Measurements from ENCODE around the gene OR13J1.

OR13J1 gene

GRCh38 chr9:35856206-35856605, 14.0 kb downstream of the OR13J1 start:
- no peak for DNase-seq

DNA sequence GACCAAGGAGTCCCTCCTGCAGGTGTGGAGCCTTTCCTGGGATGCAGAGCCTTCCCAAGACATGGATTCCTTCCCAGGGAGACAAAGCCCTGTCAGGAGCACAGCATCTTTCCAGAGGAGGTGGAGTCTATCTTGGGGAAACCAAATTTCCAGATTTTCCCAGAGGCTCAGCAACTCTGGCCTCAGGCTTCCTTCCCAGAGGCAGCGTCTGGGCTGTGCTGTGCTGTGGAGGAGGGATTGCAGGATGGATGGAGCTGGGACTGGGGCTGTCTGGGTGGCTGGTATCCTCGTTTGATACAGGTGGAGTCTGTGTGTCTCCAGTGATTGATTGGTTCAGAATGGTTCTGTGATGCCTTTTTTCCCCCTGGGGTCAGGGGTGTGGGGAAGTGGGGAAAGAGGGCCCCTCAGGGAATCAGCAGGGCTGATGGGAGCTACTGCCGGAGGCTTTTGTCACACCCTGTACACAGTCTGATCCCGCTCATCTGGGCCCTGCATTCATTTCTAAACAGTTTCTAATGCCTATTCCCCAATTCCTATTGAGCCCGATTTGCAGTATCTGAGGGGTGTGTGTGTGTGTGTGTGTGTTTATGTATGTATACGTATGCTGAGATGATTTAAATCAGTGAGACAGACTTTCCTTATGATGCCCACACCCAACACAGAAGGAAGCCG, 16.0 kb downstream of the OR13J1 start:
- DNase-seq = no peak

- no peak for DNase-seq
These were observed 17.0 kb downstream of the OR13J1 start for GRCh38 chr9:35852876-35853865.

GRCh38 chr9:35852267-35852815, 17.9 kb downstream of the OR13J1 start:
- DNase-seq = no peak

GRCh38 chr9:35847792-35848572, 22.2 kb downstream of the OR13J1 start:
- DNase-seq = no peak

DNA sequence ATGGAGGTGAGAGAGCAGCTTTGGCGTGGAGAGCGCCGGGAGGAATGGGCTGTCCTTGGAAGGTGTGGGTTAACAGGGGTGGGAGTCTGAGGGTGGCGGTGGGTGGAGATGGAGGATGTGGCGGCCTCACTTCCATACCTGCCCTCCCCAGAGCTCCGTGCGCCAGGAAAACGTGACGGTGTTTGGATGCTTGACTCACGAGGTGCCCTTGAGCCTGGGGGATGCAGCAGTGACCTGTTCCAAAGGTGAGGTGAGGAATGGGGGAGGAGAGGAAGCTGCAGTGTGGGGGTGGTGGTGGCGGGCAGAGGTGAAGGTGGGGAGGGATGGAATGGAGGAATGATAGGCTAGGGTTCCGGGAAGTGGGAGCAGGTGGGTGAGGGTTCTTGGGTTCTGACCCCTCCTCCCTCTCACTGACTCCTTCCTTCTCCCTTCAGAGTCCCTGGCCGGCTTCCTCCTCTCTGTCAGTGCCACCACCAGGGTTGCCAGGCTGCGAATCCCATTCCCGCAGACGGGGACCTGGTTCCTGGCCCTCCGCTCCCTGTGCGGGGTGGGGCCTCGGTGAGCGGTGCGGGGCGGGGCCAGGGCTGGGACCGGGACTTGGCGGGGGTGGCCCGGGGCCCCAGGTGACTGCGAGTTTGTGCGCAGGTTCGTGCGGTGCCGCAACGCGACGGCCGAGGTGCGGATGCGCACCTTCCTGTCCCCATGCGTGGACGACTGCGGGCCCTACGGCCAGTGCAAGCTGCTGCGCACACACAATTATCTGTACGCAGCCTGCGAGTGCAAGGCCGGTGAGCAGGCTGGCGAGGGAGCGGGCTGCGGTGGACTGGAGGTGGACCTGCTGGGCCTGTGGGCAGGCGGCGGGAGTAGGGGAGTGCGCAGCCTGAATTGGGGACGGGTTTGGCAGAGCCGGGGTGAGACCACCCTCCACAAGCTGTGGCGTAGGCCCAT, 24.1 kb downstream of the OR13J1 start:
- no peak for DNase-seq

DNA sequence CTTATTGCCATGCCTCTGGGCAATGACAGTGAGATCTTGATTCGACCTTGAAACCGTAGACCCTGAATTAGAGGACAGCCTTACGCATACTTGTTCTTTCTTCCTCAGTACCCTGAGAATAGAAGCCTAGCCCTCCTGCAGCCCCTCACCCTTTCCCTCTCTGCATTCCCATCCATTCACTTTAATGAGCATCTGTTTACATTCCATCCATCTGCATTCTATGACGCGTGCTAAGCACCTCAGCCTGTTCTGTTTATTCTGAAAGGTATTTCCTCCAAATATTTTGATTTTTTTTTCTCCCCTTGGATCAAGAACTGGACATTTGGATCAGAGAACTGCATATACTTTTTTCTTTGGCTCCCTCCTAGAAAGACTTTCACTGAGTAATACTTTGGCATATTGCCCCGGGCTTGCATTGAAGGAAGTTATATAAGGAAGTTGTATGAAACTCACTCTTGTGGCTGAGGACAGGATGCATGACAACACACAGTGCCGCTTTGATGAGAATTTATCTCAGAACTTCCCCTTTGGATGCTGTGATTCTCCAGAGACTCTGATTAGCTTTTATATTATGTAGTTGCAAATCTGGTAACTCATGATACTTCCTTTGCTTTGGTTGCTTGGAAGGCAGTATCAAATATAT, 25.5 kb downstream of the OR13J1 start:
- no peak for DNase-seq

DNA sequence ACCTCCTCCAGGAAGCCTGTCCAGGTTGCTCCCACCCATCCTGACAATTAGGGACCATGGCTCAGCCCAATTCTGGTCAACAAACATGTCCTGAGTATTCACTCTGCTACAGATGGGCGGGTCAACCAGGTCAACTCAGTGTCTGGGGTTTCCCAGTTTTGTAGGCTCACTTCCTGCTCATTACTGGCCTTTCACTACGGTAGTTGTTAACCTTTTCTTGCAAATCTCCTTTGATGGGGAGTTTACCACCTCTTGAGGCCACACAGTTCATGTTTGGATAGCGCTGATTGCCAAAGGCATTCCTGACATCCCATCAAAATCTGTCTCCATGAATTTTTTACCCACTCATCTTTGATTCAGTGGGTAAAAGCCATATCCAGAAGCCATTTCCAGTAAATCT, 27.4 kb downstream of the OR13J1 start:
- no peak for DNase-seq

- no peak for DNase-seq
These were observed 28.0 kb downstream of the OR13J1 start for GRCh38 chr9:35842020-35842745.

DNA sequence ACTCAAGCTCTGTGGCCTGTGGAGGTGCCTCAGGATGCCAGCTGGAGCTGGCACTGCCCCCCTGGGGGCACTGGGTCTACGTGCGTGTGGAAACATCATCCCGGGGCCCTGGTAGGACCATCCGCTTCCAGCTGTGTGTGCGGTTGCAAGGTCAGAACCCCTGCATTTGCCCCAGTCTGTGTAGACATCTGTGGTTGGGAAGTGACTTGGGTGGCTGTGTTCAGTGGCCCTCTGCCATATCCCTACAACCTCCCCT, 28.6 kb downstream of the OR13J1 start:
- DNase-seq = no peak

- no peak for DNase-seq
These were observed 29.1 kb downstream of the OR13J1 start for GRCh38 chr9:35840881-35841644.

- DNase-seq = no peak
These were observed 30.3 kb downstream of the OR13J1 start for GRCh38 chr9:35839926-35840325.

DNA sequence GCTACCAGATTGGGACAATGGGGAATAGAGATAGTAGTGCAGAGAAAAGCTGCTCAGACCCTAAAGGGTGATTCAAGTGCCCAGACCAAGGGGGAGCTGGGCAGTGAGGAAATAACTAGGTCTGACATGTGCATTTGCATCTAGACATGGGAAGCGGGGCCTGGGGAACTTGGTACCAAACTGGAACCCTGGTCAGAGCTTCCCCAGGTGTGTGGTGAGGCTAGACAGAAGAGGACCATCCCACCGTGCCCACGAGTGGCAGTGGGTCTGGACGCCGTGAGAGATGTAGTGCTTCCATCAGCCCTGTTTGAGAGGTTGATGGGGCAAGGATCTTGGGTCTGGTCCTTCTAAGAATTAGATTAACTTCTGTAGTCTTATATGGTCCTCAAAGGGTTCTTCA, 33.6 kb downstream of the OR13J1 start:
- DNase-seq = no peak

DNA sequence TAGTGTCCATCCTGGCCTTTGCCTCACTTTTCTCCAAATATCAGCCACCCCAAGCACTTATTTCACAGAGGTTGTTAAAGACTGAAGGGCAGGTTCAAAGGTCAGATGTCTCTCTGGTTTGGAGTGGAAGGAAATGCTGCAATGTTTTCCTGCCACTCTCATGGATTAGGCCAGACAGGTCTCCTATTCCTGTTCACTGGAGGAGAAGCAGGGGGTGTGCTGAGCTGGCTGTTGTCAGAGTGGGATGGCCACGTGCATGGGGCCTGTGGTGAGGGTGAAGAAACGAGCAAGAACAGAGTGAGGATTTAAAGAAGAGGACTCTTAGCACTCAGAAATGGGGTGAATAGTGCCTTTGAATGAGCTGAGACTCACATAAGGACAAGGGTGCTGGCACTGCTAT, 34.4 kb downstream of the OR13J1 start:
- DNase-seq = no peak

DNA sequence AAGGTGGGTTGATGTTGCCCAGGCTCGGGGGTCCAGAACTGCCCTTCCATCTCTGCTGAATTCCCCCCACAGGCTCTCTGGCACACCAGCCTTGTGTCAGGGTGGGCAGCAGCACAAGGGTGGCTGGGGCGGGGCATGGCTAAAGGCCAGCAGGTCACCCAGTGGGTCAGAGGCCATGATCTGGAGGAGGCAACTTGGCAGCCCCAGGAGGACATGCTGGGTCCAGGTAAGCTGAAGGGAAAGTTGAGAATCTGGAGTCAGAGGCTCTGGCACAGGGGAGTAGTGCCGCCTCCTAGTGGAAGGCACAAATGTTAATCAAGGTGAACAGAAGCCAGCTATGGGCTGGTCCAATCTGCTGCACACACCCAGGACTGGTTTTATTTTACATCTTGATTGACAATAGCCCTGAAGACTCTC, 35.0 kb downstream of the OR13J1 start:
- no peak for DNase-seq

GRCh38 chr9:35834260-35835215, 35.7 kb downstream of the OR13J1 start:
- DNase-seq = no peak

DNA sequence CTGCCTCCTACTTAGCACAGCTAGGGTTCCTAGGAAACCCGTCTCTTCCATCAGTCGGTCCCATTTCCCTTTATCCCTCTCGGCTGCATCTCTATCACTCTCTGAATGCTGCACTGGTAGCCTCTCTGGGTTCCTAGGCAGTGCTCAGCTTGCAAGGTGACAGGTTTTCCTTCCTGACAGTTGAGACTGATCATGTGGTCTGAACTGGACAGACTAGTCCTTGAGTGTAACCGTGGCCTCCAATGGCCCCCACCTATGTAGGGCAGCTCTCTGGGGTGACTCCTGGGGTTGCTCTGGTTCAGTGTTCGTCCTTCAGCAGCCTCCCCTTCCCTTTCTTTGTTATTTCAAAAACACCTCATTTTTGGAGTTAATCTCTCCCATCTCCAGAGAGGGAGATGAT, 37.4 kb downstream of the OR13J1 start:
- no peak for DNase-seq

DNA sequence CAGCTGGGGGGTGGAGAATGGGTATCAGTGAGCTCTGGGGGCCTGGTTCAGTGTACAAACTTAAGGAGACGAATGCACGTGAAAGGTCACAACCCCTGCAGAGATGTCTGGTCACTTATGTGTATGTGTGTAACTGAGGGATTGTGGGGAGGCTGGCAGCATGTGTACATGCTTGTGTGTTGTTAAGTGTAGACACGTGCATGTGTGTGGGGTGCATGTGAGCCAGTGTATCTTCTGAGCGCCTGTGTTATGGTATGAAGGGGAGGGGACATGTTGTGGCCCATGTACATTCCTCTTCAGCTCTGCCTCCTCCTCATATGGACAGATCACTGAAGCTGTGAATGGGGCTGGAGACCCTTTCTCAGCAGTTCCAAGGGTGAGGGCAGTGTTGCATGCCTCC, 39.2 kb downstream of the OR13J1 start:
- no peak for DNase-seq

DNA sequence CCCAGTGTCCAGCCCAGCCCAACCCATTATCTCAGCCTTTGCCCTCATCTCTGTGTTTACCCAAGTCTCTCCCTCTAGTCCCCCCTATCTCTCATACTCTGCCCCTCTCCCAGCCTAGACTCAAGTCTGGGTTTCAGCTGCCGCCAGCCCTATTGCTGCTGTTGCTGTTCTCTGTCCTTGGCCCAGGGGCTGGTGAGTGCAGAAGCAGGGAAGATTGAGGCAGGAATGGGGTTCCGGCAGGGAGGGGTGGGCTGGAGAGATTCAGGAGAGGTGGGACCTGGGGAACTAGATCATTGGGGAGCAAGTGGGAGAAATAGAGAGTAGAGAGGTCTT, 40.5 kb downstream of the OR13J1 start:
- DNase-seq = no peak
